ENCODE measurements around the gene VEGFB.

- TF ChIP-seq CTCF (conservative IDR thresholded peaks at IDR 0.05; ENCODE audit: low read depth, low read length) (no peak), FOS (IDR thresholded peaks at IDR 0.05; ENCODE audit: low read depth, low read length) (no peak), POLR2A (IDR thresholded peaks at IDR 0.05; ENCODE audit: low read depth, low read length) (no peak), RFX5 (IDR thresholded peaks at IDR 0.05; ENCODE audit: low read depth, low read length) (no peak), USF2 (IDR thresholded peaks at IDR 0.05; ENCODE audit: low read depth, low read length) (no peak), RAD21 (IDR thresholded peaks at IDR 0.05; ENCODE audit: low read length) (no peak), MXI1 (IDR thresholded peaks at IDR 0.05; ENCODE audit: borderline replicate concordance, low read depth, low read length) (no peak), BHLHE40 (IDR thresholded peaks at IDR 0.05; ENCODE audit: low read depth, low read length) (no peak), RCOR1 (IDR thresholded peaks at IDR 0.05; ENCODE audit: insufficient replicate concordance, low read length) (no peak), SMC3 (IDR thresholded peaks at IDR 0.05; ENCODE audit: low read depth, low read length) (no peak), MAFK (IDR thresholded peaks at IDR 0.05; ENCODE audit: low read depth, low read length) (no peak)
Observed at GRCh38 chr11:64262271-64263002, 28.1 kb downstream of the VEGFB start.
